ENCODE measurements around the gene ADCY7. TPM values are rescaled to one million over a fixed set of nuclear protein-coding genes. Genes with fewer than 3 reads are reported as not detected.
A peak's percentile ranks its signal among the peaks of the same experiment; 100 is the strongest.
"Not testable (repeated sequence)": the region's sequence is repeated elsewhere in the genome, so short reads cannot be mapped to it uniquely, and the experiment has no call there.

The ADCY7 gene
- total RNA-seq, 2 donors from 2014 or later: 135 to 186 TPM

- DNase-seq (ENCODE audit: low spot score): no peak
- ATAC-seq: no peak
- H3K27ac Mint-ChIP-seq: peak overlapping the region; percentile 87
- H3K36me3 Mint-ChIP-seq: peaks cover 29% of the 10 kb centered on the region
- H3K4me3 Mint-ChIP-seq: peak overlapping the region; percentile 69
- H3K4me1 Mint-ChIP-seq (ENCODE audit: low read depth in 2 of 2): peaks cover 43 to 66% of the 10 kb centered on the region in 2 donors
- no peaks in the 10 kb centered on the region for H3K9me3 Mint-ChIP-seq
- no peaks in the 10 kb centered on the region for H3K27me3 Mint-ChIP-seq
Measured at GRCh38 chr16:50334106-50334975, 68.0 kb downstream of the ADCY7 start.

GRCh38 chr16:50335196-50335958, 69.0 kb downstream of the ADCY7 start:
- H3K36me3 Mint-ChIP-seq: peaks cover 25% of the 10 kb centered on the region
- DNase-seq (ENCODE audit: low spot score): peak; percentile 68

GRCh38 chr16:50336884-50337283, 70.5 kb downstream of the ADCY7 start:
- peak overlapping the region; percentile 71 for H3K4me3 Mint-ChIP-seq
- H3K36me3 Mint-ChIP-seq: peaks cover 22% of the 10 kb centered on the region
- peak overlapping the region; percentile 87 for H3K27ac Mint-ChIP-seq
- no peaks in the 10 kb centered on the region for H3K27me3 Mint-ChIP-seq
- no peaks in the 10 kb centered on the region for H3K9me3 Mint-ChIP-seq
- H3K4me1 Mint-ChIP-seq (ENCODE audit: low read depth in 2 of 2): peaks cover 32 to 49% of the 10 kb centered on the region in 2 donors
- DNase-seq (ENCODE audit: low spot score): no peak
- ATAC-seq: no peak

More at GRCh38 chr16:50335196-50335958, 69.0 kb downstream of the ADCY7 start:
- H3K4me3 Mint-ChIP-seq: peak overlapping the region; percentile 69
- H3K4me1 Mint-ChIP-seq (ENCODE audit: low read depth in 2 of 2): peaks cover 33 to 56% of the 10 kb centered on the region in 2 donors
- peak overlapping the region; percentile 87 for H3K27ac Mint-ChIP-seq
- no peaks in the 10 kb centered on the region for H3K27me3 Mint-ChIP-seq
- no peaks in the 10 kb centered on the region for H3K9me3 Mint-ChIP-seq
- peak; percentile 84 to 86 for ATAC-seq

- H3K4me1 Mint-ChIP-seq (ENCODE audit: low read depth in 2 of 2): peaks cover 28 to 40% of the 10 kb centered on the region in 2 donors
- ATAC-seq (peak; percentile 75 to 76), DNase-seq (ENCODE audit: low spot score) (peak; percentile 64)
- H3K4me3 Mint-ChIP-seq: peak overlapping the region; percentile 71
- no peaks in the 10 kb centered on the region for H3K9me3 Mint-ChIP-seq
- peak overlapping the region; percentile 87 for H3K27ac Mint-ChIP-seq
- H3K36me3 Mint-ChIP-seq: peaks cover 14% of the 10 kb centered on the region
- H3K27me3 Mint-ChIP-seq: no peaks in the 10 kb centered on the region
Measured at GRCh38 chr16:50338371-50339231, 72.2 kb downstream of the ADCY7 start.

GRCh38 chr16:50340578-50340977, 74.2 kb downstream of the ADCY7 start:
- no peaks in the 10 kb centered on the region for H3K27me3 Mint-ChIP-seq
- ATAC-seq (no peak), DNase-seq (ENCODE audit: low spot score) (no peak)
- H3K27ac Mint-ChIP-seq: peak overlapping the region in 1 of 2 donors; percentile 68
- H3K4me1 Mint-ChIP-seq (ENCODE audit: low read depth in 2 of 2): peaks cover 18 to 31% of the 10 kb centered on the region in 2 donors
- H3K36me3 Mint-ChIP-seq: peaks cover 26% of the 10 kb centered on the region
- no peak overlapping the region for H3K4me3 Mint-ChIP-seq
- H3K9me3 Mint-ChIP-seq: no peaks in the 10 kb centered on the region

GRCh38 chr16:50343566-50343965, 77.2 kb downstream of the ADCY7 start:
- not testable (repeated sequence) for DNase-seq (ENCODE audit: low spot score); H3K4me3 Mint-ChIP-seq; H3K9me3 Mint-ChIP-seq; H3K27ac Mint-ChIP-seq; ATAC-seq; H3K27me3 Mint-ChIP-seq
- Mint-ChIP-seq H3K36me3 (peaks cover 45% of the 10 kb centered on the region), H3K4me1 (ENCODE audit: low read depth in 2 of 2) (peaks cover 19 to 28% of the 10 kb centered on the region in 2 donors)

- Mint-ChIP-seq H3K4me1 (ENCODE audit: low read depth in 2 of 2) (peaks cover 14 to 23% of the 10 kb centered on the region in 2 donors), H3K36me3 (peaks cover 57% of the 10 kb centered on the region)
- H3K27me3 Mint-ChIP-seq; H3K27ac Mint-ChIP-seq; DNase-seq (ENCODE audit: low spot score); H3K4me3 Mint-ChIP-seq; H3K9me3 Mint-ChIP-seq; ATAC-seq: not testable (repeated sequence)
Measured at GRCh38 chr16:50345210-50345609, 78.9 kb downstream of the ADCY7 start.

GRCh38 chr16:50351116-50351515, 84.8 kb downstream of the ADCY7 start:
- Mint-ChIP-seq H3K4me3 (no peak overlapping the region), H3K36me3 (peaks cover 54% of the 10 kb centered on the region), H3K27me3 (no peaks in the 10 kb centered on the region), H3K27ac (peak overlapping the region in 1 of 2 donors; percentile 16), H3K9me3 (no peaks in the 10 kb centered on the region), H3K4me1 (ENCODE audit: low read depth in 2 of 2) (peaks cover 19 to 25% of the 10 kb centered on the region in 2 donors)
- no peak for ATAC-seq
- DNase-seq (ENCODE audit: low spot score): no peak

- Mint-ChIP-seq H3K27ac (peak overlapping the region in 1 of 2 donors; percentile 20), H3K4me3 (no peak overlapping the region), H3K4me1 (ENCODE audit: low read depth in 2 of 2) (peaks cover 16 to 22% of the 10 kb centered on the region in 2 donors), H3K9me3 (no peaks in the 10 kb centered on the region), H3K27me3 (no peaks in the 10 kb centered on the region), H3K36me3 (peaks cover 48% of the 10 kb centered on the region)
- no peak for ATAC-seq
- no peak for DNase-seq (ENCODE audit: low spot score)
Measured at GRCh38 chr16:50351952-50352351, 85.6 kb downstream of the ADCY7 start.

- Mint-ChIP-seq H3K4me1 (ENCODE audit: low read depth in 2 of 2) (peaks cover 9 to 12% of the 10 kb centered on the region in 2 donors), H3K4me3 (no peak overlapping the region), H3K27ac (no peak overlapping the region), H3K27me3 (no peaks in the 10 kb centered on the region), H3K36me3 (peaks cover 28% of the 10 kb centered on the region), H3K9me3 (no peaks in the 10 kb centered on the region)
- DNase-seq (ENCODE audit: low spot score) (no peak), ATAC-seq (no peak)
Measured at GRCh38 chr16:50354082-50354481, 87.7 kb downstream of the ADCY7 start.

- H3K36me3 Mint-ChIP-seq: peaks cover 21% of the 10 kb centered on the region
- H3K27ac Mint-ChIP-seq: peak overlapping the region in 1 of 2 donors; percentile 56
- H3K4me3 Mint-ChIP-seq: no peak overlapping the region
Measured at GRCh38 chr16:50354629-50355456, 88.5 kb downstream of the ADCY7 start.

GRCh38 chr16:50359626-50360025, 93.3 kb downstream of the ADCY7 start:
- ATAC-seq (no peak), DNase-seq (ENCODE audit: low spot score) (no peak)
- H3K36me3 Mint-ChIP-seq: peaks cover 23% of the 10 kb centered on the region
- peaks cover 29 to 36% of the 10 kb centered on the region in 2 donors for H3K4me1 Mint-ChIP-seq (ENCODE audit: low read depth in 2 of 2)
- no peaks in the 10 kb centered on the region for H3K9me3 Mint-ChIP-seq
- peak overlapping the region; percentile 31 to 66 for H3K27ac Mint-ChIP-seq
- no peak overlapping the region for H3K4me3 Mint-ChIP-seq
- no peaks in the 10 kb centered on the region for H3K27me3 Mint-ChIP-seq

More at GRCh38 chr16:50354629-50355456, 88.5 kb downstream of the ADCY7 start:
- H3K9me3 Mint-ChIP-seq: no peaks in the 10 kb centered on the region
- ATAC-seq (no peak), DNase-seq (ENCODE audit: low spot score) (no peak)
- no peaks in the 10 kb centered on the region for H3K27me3 Mint-ChIP-seq
- H3K4me1 Mint-ChIP-seq (ENCODE audit: low read depth in 2 of 2): peaks cover 16 to 17% of the 10 kb centered on the region in 2 donors

Measured in natural killer cell treated with Interleukin-12 subunit alpha and Interleukin-12 subunit beta and Interleukin-15 and Interleukin-18, amount 100 ng/mL, for 72 hours (primary cell).